GM19397 (cell line): ENCODE data around the gene CIPC.

ENCODE experiments used
- ATAC-seq: cut with Tn5 transposase; IDR thresholded peaks from one replicate; pipeline ENCODE4 v1.9.1; 2021; ENCODE audit warnings: mild to moderate bottlenecking, moderate library complexity; ENCODE audit not compliant: unreplicated experiment

The CIPC gene

GRCh38 chr14:77100961-77101360, 2.9 kb downstream of the CIPC start:
- ATAC-seq = no peak

- no peak for ATAC-seq
Measured at GRCh38 chr14:77102154-77102553, 4.1 kb downstream of the CIPC start.

GRCh38 chr14:77103475-77103874, 5.4 kb downstream of the CIPC start:
- ATAC-seq = no peak

- no peak for ATAC-seq
Measured at GRCh38 chr14:77103951-77104350, 5.9 kb downstream of the CIPC start.

GRCh38 chr14:77104393-77104792, 6.3 kb downstream of the CIPC start:
- ATAC-seq = no peak

GRCh38 chr14:77105145-77105939, 7.3 kb downstream of the CIPC start:
- no peak for ATAC-seq

GRCh38 chr14:77106666-77107065, 8.6 kb downstream of the CIPC start:
- no peak for ATAC-seq

GRCh38 chr14:77107228-77107627, 9.2 kb downstream of the CIPC start:
- no peak for ATAC-seq

GRCh38 chr14:77108753-77109152, 10.7 kb downstream of the CIPC start:
- no peak for ATAC-seq

GRCh38 chr14:77109656-77110055, 11.6 kb downstream of the CIPC start:
- no peak for ATAC-seq

GRCh38 chr14:77110286-77110685, 12.2 kb downstream of the CIPC start:
- no peak for ATAC-seq

- no peak for ATAC-seq
Measured at GRCh38 chr14:77111021-77111420, 13.0 kb downstream of the CIPC start.

GRCh38 chr14:77113644-77114043, 15.6 kb downstream of the CIPC start:
- no peak for ATAC-seq

- no peak for ATAC-seq
Measured at GRCh38 chr14:77114609-77115008, 16.6 kb downstream of the CIPC start.

- no peak for ATAC-seq
Measured at GRCh38 chr14:77116172-77116817, 18.2 kb downstream of the CIPC start.

- ATAC-seq = no peak
Measured at GRCh38 chr14:77119851-77120250, 21.8 kb downstream of the CIPC start.

GRCh38 chr14:77120771-77121743, 23.0 kb downstream of the CIPC start:
- ATAC-seq = peak; percentile 81

GRCh38 chr14:77122526-77123125, 24.6 kb downstream of the CIPC start:
- no peak for ATAC-seq

- no peak for ATAC-seq
Measured at GRCh38 chr14:77123381-77124325, 25.6 kb downstream of the CIPC start.
